Fibroblast of skin of abdomen (primary cell): ENCODE results near the gene RAPGEF5.

ENCODE experiments used
- DNase-seq: peaks from one replicate; pipeline ENCODE4 v3.0.0-alpha.2; 2013

The RAPGEF5 gene

DNA sequence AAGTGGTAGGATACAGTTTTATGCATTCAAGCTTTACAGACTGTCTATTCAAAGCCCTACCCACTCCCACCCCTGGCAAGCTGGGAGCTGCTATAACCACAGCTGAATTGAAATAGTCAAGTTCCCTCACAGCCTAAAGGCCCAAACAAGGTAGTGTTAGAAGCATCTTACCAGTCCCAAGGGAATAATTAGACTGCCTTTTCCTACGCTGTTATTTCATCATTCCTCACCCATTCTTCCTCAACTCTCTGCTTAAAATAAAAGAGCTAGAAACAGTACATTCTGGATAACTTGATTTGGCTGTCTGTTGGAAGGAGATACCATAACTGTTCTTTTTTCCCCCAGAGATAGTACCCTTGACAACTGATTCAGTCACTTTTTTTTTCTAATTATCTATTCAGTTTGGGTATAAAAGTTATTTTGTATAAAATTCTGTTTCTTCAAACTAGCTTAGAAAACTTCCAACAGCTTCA, 54.0 kb downstream of the RAPGEF5 start:
- DNase-seq = peak; percentile 4

GRCh38 chr7:22302193-22302592, 54.8 kb downstream of the RAPGEF5 start:
- no peak for DNase-seq

DNA sequence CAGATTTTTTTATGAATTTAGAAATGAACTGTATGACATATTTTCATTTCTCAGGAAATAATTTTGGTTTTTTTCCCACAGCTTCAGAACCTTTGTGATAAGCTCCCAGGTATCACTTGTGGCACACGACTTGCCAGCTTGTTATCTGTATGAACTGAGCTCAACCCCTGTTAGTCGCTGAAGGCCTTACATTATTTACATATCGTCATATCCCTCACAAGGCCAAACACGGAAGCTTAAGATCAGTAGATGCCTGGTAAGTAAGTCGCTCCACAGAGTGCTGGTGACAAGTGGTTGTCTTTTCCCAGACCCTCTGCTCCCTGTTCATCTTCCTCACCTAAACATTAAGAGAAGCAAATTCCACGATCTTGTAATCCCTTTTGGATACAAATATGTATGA, 55.2 kb downstream of the RAPGEF5 start:
- no peak for DNase-seq

DNA sequence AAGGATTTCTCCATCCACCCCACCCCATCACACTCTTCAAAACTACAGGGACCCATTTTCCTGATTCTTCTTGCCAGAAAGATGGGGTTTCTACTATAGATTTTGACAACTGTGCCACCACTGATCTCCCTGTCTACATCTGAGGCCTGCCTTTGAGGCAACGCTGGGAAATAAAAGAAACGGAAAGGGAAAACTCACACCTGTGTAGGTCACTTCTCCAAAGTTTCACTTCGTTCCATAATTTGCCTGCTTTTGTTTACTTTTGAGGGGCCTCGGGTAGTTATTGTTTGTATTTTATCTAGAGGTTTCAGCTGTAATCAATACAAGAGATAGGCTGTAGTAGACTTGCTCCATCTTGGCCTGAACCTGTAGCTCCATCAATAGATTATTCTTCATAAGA, 56.1 kb downstream of the RAPGEF5 start:
- DNase-seq = no peak

DNA sequence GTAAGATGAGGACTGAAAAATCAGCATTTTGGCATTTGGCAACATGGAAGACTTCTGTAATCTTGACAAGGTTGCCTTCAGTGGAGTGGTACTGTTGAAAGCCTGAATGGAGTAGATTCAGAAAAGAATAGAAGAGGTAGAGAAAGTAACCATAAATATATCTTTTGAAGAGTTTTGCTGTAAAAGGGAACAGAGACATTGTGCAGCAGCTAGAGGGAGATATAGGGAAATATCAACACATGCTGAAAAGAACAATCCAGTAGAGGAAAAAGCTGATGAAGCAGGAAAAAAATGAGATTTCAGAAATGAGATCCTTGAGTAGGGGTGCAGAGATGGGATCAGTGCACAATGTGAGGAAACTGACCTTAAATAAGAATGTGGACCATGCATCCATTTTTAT, 60.0 kb downstream of the RAPGEF5 start:
- no peak for DNase-seq

DNA sequence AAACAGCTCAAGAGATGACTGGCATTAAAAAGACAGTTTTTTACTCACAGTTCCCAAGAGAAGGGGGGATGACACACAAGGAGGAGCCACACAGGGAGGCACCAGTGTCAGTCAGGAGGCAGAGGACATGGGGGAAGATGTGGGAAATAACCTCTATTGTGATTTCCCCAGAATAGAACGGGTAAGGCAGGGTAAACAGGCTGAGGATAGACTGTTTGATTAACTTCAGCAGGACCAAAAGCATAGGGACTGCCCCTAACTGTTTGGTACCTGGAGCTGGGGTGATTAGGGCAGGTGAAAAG, 60.7 kb downstream of the RAPGEF5 start:
- DNase-seq = no peak

DNA sequence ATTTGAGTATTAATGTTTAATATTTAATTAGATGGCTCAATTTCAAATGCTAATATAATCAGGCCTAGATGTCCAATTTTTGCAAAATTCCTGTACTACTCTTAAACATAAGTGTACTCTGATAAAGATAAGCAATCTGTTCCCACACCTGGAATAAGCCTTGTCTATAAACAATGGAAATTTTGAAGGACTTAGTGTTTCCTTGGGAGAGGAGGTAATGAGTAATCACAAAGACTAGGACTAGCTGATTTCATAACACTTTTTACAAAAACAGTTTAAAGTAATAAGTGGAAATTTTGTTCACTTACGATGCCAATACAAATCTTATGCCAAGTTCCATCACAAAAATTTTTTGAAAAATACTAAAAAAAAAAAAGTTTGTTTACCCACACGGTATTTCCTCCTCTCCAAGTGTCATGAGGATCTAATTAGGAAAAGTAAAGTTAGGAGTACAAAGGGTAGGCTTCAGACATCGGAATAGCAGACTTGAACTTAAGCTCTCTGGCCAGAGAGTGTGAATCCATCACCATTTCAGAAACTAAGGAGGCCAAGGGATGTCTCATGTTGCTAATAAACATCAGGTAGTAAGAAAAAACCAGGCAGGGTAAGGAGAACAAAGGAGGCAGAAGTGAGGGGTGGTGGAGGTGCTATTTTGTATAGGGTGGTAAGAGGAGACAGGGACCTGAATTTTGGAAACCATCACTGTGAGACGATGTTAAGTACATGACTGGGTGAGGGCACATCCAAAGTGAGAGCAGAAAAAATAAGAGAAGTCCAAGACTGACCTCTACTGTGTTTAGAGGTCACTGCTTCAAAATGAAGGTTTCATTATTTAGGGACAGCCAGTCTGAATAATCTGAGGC, 61.3 kb downstream of the RAPGEF5 start:
- no peak for DNase-seq

GRCh38 chr7:22292531-22292930, 64.4 kb downstream of the RAPGEF5 start:
- DNase-seq = no peak

GRCh38 chr7:22291977-22292376, 65.0 kb downstream of the RAPGEF5 start:
- DNase-seq = no peak

DNA sequence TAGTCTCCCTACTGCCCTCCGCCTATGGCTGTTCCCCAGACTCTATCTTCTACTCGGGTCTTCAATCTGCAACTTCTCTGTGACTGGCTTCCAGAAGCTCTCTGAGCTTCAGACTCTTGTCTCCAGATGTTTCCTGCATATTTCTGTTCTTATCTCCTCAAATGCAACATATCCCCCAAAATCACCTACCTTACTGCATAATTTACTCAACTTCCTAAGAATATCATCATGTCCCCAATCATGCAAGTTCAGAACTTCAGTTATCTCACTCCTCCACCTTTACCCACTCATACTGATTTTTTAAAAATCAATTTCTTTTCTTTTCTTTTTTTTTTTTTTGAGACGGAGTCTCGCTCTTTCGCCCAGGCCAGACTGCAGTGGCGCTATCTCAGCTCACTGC, 68.8 kb downstream of the RAPGEF5 start:
- DNase-seq = no peak

- DNase-seq = no peak
Observed at GRCh38 chr7:22287412-22287811, 69.5 kb downstream of the RAPGEF5 start.

DNA sequence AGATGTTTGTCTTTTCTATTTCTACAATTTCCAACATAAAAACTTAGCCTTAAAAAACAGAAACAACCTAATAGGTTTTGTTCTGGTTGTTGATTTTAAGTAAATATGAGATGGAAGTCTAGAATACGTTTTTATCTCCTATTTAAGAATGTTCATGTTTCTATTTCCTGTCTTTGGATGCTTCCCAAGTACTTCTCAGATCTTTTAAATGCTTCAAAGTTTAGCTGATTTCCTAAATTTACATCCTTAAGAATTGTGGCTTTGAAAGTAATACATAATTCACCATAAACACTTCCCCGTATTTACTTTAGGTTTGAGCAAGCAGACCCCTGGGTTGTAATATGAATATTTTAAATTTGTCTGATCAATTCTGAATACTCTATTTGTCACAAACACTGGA, 70.5 kb downstream of the RAPGEF5 start:
- no peak for DNase-seq

DNA sequence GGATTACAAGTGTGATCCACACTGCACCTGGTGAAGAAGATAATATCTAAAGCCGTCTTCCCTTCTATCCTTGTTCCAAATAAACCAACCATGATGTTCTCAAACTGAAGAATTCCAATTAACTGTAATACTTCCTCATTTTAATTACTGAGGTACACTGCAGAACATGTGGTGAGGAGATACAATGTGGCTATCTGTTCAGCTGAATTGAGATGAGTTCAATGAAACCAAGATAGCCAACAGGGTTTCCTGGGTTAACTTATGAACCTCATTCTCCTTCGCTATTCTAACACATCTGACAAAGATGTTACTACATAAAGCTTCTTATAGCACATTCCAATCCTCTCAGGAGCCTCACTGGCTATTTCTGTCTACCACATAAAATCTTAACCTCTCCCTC, 75.5 kb downstream of the RAPGEF5 start:
- DNase-seq = no peak

DNA sequence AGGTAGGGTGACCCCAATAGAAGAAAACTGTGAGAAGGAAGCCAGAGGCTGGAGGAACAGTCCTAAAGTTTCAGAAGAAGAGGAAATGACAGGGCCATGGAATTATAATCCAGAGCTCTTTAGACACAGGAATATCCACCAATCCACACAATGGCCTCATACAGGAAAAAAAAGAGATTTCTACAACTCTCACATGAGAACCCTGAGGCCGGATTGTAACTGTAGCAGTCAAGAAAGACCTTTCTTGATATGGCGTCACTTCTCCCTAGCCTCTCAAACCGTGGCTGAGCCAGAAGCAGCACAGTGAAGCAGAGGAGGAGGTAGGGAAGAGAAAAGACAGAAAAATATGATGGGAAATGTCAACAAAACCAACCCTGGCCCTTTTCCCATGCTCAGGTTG, 76.9 kb downstream of the RAPGEF5 start:
- DNase-seq = no peak

DNA sequence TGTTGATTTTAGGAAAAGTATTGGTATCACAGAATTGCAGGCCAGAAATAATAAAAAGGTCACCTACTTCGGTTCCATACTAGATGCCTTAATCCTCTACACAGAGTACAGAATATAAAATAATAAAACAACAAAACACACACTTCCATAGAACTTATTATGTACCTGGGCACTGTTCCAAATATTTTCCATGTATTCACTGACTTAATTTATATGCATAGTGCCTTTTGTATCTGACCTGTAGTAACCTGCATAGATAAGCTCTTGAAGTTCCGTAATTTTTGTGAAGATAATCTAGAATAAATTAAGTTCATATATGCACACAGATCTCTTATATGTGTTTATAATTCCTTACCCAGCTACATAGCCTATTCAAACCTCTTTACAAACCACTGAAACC, 78.3 kb downstream of the RAPGEF5 start:
- no peak for DNase-seq

DNA sequence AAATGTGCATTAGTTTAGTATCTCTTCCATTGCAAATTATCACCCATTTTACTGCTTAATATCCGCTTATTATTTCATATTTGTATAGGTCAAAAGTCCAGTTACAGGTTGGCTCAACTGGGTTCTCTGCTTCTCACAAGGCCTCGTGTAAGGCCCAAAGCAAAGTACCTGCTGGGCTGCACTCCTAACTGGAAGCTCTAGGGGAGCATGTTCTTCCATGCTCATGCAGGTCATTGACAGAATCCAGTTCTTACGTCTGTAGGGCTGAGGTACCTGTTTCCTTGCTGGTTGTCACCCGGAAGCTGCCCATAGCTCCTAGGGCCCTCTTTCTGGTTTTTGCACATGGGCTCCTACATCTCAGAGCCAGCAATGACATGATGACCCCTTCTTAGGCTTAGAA, 79.6 kb downstream of the RAPGEF5 start:
- no peak for DNase-seq

- no peak for DNase-seq
Observed at GRCh38 chr7:22275661-22276060, 81.3 kb downstream of the RAPGEF5 start.

DNA sequence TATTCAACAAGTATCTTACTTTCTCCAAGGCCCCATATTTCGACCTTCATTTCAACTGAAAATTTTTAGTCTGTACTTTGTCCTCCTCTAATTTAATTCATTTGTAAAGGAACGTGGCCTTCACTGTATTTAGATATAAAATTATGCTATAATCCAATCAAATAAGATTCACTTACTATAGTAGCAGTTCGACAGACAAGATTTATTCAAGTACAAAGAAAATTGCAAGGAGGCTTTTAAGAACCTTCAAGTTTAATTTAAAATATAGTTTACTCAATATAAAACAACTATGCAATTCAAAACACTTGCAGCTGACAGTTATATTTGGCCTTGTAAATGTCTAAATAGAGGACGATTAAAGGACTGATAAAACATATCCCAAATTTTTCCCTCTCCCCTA, 85.6 kb downstream of the RAPGEF5 start:
- no peak for DNase-seq

- no peak for DNase-seq
Observed at GRCh38 chr7:22270371-22270770, 86.6 kb downstream of the RAPGEF5 start.

GRCh38 chr7:22269963-22270362, 87.0 kb downstream of the RAPGEF5 start:
- no peak for DNase-seq

- no peak for DNase-seq
Observed at GRCh38 chr7:22268884-22269421, 88.0 kb downstream of the RAPGEF5 start.

GRCh38 chr7:22267930-22268615, 88.9 kb downstream of the RAPGEF5 start:
- no peak for DNase-seq

DNA sequence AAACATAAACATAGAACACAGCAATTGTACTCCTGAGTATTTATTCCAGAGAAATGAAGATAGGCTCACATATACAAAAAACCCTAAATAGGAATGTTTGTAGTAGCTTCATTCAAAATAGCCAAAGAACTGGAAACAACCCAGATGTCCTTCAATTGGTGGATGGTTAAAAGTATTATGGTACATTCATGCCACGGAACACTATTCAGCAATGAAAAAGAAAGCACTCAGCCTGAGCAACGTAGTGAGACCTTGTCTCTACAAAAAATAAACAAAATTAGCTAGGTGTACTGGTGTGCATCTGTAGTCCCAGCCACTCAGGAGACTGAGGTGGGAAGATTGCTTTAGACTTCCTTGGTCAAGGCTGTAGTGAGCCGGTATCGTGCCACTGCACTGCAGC, 94.4 kb downstream of the RAPGEF5 start:
- DNase-seq = no peak

GRCh38 chr7:22256541-22257096, 100.3 kb downstream of the RAPGEF5 start:
- DNase-seq = no peak
